MM.1S (cell line): ENCODE measurements around the gene CYGB.

Experiments
- CTCF ChIP-seq: fragments of 300-600 bp; sonication (generic); IDR thresholded peaks from 2 replicates; pipeline ENCODE4 v1.5.1; 2016; ENCODE audit warnings: antibody characterized with exemption, low read length, mixed read lengths
- EZH2 ChIP-seq: fragments of 300-600 bp; sonication (generic); optimal IDR thresholded peaks from 2 replicates; pipeline ENCODE3; 2017; ENCODE audit warnings: low read depth, mild to moderate bottlenecking, antibody characterized with exemption, low read length, mixed read lengths
- EZH2phosphoT487 ChIP-seq: fragments of 300-600 bp; sonication (generic); IDR thresholded peaks from 2 replicates; pipeline ENCODE4 v1.6.1; 2018; ENCODE audit warnings: antibody characterized with exemption, low read length

GRCh38 chr17:76517638-76518038, 19.9 kb downstream of the CYGB start:
- TF ChIP-seq CTCF (no peak), EZH2phosphoT487 (no peak), EZH2 (no peak)
